Stimulated activated CD8-positive, alpha-beta memory T cell treated with anti-CD3 and anti-CD28 coated beads, Interleukin-4, amount 100 ng/mL, for 4 hours (primary cell): Measurements from ENCODE around the gene ZFP1.
"Not testable (repeated sequence)": the region's sequence is repeated elsewhere in the genome, so short reads cannot be mapped to it uniquely, and the experiment has no call there.

ENCODE experiments used
- DNase-seq, 2 donors: peaks; one replicate each; pipeline ENCODE4 v3.0.0-alpha.2; 2020; ENCODE audit warnings: low read depth in 2 of 2, low spot score in 1 of 2

The ZFP1 gene

DNA sequence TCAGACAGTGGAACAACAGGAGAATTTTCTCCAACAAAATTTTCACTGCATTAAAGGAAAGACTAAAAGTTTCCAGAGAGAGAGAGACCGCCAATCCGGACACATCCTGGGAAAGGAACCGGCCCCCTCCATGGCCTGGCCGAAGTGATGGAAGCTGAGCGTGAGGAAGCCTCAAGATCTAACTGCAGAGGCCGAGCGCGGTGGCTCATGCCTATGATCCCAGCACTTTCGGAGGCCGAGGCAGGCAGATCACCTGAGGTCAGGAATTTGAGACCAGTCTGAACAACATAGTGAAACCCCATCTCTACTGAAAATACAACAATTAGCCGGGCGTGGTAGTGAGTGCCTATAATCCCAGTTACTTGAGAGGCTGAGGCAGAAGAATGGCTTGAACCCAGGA, 54.8 kb downstream of the ZFP1 start:
- no peak for DNase-seq

DNA sequence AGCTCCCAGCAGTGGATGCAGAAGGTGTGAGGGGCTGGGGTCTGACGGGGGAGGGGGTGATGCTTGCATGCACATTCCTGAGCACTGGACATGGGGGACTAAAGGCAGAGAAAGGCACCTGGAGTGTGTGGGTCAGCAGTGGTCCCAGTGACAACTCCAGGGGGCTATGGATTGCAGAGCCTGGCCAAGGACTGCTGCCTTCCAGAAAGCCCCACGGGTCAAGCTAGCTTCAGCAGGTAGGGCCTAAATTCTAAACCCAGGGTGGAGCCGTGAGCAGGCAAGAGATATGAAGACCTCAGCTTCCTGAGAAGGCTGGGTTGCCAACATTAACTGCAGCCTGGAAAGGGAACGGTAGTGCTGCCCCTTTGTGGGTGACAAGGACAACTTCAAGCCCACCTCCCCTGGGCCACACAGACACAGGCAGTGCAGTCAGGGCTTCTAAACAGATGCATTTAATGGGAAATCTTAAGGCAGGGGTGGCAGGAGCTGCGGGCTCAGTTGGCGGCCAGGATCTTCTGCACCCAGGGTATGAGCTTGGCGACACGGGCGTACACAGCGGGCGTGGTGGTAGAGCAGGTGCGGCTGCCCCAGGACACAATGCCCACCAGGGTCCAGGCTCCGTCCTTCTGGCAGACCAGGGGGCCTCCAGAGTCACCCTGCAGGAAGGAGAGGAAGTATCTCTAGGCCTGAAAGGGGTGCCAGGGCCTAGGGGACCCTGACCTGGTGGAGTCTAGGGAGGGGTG, 55.5 kb downstream of the ZFP1 start:
- no peak for DNase-seq

DNA sequence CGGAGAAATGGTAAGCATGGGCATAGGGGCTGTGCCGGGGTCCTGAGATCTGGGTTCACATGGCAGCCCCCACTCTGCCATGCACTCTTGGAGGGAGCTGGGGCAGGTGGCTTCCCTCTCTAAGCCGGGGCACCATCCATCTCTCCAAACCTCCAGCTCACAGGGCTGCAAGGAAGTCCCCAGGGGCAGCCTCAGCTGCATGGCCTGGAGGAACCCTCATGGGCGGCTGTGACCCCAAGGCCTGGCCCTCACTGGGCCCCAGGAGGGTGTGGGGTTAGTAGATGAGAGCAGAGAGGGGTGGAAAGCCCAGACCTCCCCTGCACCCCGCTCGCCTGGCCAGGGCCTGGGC, 56.1 kb downstream of the ZFP1 start:
- no peak for DNase-seq

DNA sequence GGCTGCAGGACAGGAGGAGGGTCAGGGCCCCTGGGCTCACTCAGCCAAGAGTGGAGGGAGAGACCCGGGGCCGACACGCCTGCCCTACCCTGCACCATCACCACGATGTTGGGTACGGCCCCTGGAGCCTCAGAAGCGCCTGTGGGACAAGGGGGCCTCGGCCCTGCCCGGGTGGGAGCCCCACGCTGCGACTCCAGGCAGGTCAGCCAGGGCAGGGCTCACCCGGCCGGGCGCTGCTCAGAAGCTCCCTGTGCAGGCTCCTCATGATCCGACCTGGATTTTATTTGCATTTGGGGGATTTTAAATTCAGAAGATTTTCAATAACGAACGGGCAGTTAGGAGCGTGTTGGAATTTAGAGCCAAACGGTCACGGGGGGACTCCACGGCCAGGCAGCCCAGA, 56.6 kb downstream of the ZFP1 start:
- DNase-seq: not testable (repeated sequence)

DNA sequence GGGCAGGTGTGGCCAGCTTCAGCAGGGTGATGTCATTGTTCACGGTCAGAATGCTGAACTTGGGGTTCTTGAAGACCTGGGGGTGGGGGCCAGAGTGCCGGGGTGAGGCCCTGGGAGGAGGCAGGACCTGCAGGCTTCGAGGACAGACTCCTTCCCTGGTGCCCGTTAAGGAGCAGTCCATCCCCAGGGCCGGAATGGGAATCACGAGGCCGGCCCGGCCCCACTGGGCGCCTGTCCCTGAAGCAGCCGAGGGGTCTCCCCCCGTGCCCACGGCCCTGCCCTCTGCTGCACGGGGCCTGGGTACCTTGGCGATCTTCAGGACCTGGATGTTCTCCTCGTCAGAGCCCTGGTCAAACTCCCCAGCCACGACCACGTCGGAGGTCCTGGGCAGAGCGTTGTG, 57.1 kb downstream of the ZFP1 start:
- not testable (repeated sequence) for DNase-seq

DNA sequence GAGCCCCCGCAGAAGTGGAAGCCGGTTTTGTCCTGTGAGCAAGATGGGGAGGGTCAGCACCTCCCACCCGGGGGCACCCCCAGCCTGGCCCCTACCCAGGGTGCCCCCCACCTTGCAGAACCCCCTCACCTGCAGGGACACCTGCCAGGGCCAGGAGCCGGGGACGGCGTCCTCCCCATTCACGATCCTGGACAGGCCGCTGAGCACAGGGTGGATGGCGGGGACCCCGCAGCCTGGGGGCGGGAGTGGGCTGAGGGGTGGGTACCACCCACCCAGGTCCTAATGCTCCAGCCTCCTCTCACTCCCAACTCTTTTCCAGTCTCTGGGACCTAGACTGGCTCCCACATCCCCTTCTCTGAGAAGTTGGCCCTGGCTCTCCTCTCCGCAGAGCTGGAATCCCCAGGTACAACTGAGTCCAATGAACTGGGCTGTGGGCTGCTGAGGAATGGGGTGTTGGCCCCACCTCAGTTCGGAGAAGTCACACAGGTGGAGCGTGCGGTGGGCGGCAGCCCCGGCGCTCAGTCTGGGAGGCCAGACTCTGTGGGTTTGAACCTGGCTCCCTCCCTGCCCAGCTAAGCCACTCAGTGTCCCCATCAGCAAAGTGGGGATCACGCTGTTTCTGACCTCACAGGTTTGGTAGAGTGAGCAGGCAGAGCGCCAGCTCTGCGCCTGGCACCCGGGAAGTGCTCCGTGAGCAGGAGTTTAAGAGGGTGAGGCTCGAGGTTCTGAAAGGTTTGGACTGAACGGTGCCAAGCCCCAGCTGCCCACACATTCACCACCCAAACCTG, 57.8 kb downstream of the ZFP1 start:
- DNase-seq: not testable (repeated sequence)

DNA sequence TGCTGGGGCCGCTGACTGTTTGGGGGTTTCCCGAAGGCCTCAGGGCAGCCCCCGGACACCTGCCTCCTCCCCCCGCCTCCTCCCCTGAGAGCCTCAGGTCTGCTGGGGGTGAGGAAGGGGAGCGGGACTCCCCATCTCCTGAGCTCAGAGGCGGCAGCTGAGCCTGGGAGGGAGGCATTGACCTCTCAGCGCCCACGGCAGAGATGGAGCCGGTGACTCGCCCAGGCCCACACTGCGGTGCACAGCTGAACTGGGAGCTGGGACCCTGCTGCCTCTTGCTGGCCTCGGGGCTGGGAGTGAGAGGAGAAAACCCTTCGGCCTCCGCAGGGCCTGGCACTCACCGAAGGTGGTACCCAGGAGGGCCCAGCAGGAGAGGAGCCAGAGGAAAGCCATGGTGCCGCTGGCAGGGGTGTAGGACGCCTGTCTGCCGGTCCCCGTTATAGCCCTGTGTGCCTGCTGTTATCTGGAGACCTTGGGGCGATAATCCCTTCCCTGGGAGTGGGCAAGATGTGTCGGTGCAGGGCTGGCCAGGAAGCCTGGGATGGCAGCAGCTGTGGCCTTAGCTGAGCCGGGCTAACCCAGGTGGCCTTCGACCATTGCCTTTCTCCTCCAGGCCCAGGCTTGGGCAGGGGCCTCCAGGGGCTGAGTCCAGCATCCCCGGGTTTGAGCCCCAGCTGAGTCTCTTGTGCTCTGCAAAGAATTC, 58.6 kb downstream of the ZFP1 start, which contains the start of gene CTRB2:
Gene CTRB2, minus strand, starts transcription at position 413 of the 703 bp plus-strand sequence. Its CDS starts 20 bp downstream, at position 393.
- no peak for DNase-seq

DNA sequence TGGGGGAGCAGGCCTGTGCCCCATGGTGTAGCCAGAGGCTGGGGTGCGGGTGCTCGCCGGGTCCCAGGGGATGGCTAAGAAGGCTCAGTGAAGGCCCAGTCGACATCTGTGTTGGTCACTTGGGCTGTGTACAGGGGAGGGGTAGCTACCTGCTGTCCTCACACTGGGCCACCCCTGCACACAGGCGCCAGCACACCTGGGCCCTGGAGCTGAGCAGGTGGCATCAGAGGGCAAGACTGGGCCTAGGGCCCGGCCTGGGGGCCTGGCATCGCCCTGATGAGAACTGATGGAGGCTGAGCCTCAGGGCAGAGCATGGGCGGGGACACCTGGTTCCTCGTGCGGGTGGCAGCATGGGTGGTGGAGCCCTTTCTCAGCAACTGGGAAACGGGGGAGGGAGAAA, 59.5 kb downstream of the ZFP1 start:
- no peak for DNase-seq

DNA sequence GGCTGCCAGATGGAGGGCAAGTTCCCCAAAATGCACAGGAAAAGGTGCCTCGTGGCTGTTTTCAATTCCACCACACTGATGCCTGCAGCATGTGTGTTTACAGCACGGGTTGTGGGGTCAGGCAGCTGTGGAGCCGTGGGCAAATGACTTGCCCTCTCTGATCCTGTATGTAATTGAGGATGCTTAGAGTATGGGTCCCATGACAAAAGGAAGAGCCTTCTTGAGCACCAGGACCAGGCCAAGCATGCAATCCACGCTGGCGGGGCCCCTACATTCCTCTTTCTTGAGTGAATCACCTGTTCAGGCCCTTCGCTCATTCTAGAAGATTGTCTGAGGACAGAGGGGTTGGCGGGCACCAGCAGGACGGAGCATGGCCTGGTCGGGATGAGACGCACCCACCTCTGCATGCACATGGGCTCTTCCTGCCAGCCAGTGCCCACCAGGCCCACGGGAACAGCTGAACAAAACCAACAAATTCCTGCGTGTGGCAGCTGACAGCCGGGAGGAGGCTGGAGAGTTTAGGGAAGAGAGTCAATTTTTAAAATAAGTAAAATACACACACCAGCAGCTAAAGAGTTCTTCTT, 60.0 kb downstream of the ZFP1 start:
- no peak for DNase-seq

DNA sequence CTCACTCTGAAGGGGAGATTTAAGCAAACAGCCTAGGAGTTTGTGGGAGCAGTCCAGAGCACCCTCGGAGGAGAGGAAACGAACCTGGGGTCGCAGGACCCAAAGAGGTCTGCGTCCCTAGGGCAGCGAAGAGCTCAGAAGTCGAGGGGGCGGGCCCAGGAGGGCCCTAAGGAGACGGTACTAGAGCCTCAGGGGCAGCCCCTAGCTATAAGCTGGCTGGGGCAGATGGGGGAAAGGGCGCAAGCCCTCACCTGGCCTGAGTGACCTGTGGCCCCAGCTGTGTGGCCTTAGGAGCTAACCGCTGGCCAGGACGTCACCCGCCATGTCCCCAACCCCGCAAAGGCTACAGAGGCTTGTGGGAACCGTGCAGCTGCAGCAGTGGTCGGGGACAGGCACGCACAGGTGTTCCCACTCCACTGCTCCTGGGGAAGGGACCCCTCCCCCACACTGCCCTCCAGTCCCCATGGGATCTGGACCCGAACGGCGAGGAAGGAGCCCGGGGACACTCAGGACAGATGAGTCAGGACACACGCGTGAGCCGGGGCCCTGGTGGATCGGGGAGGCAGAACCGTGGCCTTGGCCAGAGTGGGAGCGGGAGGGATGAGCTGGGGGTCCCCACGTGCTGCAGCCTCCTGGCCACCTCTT, 60.7 kb downstream of the ZFP1 start:
- no peak for DNase-seq

DNA sequence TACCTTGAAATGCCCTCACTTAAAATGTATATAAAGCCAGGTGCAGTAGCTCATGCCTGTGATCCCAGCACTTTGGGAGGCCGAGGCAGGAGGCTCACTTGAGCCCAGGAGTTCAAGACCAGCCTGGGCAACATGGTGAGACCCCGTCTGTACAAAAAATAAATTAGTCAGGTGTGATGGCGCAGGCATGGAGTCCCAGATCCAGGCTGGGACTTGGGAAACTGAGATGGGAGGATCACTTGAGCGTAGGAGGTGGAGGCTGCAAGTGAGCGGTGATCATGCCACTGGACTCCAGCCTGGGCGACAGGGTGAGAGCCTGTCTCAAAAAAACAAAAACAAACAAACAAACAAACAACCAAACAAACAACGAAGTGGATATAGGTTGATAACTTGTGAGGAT, 61.2 kb downstream of the ZFP1 start:
- DNase-seq: not testable (repeated sequence)

DNA sequence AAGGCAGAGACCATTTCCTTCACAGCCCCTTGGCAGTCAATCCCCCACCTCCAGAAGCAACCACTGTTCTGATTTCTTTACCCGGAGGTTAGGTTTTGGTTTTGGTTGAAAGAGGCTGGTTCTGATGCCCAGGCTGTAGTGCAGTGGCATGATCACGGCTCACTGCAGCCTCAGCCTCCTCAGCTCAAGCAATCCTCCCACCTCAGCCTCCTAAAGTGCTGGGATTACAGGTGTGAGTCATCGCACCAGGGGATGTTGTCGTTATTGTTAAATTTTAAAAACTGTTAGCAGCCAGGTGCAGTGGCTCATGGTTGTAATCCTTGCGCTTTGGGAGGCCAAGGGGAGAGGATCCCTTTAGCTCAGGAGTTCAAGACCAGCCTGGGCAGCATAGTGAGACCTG, 61.6 kb downstream of the ZFP1 start:
- no peak for DNase-seq

DNA sequence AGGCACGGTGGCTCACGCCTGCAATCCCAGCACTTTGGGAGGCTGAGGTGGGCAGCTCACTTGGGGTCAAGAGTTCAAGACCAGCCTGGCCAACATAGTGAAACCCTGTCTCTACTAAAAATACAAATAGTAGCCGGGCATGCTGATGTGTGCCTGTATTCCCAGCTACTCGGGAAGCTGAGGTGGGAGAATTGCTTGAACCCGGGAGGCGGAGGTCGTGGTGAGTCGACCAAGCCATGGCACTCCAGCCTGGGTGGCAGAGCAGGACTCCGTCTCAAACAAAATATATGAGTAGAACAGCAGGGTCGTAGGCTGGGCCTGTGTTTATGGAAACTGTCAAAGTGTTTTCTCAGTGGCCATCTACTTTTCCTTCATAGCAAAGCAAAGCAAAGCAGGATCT, 63.0 kb downstream of the ZFP1 start:
- not testable (repeated sequence) for DNase-seq

DNA sequence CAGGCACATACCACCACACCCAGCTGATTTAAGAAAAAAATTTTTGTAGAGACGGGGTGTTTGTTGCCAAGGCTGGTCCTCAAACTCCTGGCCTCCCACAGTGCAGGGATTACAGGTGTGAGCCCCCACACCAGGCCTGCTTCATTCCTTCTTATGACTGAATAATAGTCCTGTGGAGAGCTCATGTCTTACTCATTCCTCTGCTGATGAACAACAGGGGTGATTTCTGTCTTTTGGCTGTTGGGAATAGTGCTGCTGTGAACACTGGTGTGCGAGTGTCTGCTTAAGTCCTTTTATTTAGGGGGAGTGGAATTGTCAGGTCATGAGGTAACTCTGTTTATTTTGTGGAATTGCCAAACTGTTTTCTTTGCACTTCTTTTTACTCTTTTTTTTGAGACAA, 67.8 kb downstream of the ZFP1 start:
- no peak for DNase-seq

DNA sequence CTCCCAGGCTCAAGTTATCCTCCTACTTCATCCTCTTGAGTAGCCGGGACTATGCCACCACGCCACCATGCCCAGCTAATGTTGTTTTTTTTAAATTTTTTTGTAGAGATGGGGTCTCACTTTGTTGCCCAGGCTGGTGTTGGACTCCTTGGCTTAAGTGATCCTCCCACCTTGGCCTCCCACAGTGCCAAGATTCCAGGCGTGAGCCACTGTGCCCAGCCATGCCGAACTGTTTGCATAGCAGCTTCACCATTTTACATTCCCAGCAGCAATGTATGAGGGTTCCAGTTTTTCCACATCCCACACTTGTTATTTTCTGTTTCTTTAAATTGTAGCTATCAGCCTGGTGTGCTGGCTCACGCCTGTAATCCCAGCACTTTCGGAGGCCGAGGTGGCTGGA, 68.3 kb downstream of the ZFP1 start:
- DNase-seq: no peak

DNA sequence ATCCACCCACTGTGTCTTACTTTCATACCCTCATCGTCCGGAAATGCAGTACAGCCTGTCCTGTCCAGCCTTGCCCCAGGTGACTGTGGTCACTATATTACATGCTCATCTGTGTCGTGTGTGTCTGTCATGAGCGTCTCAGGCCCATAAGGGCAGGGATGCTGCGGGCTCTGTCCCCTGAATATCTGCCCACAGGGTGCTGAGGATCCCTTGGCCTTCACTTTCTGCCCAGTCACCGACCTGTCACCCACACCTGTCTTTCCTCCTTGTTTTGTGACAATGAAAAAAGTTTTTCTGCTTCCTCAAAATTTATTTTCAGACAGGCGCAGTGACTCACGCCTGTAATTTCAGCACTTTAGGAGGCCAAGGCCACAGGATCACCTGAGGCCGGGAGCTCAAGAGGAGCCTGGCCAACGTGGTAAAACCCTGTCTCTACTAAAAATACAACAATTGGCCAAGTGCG, 69.1 kb downstream of the ZFP1 start:
- no peak for DNase-seq

DNA sequence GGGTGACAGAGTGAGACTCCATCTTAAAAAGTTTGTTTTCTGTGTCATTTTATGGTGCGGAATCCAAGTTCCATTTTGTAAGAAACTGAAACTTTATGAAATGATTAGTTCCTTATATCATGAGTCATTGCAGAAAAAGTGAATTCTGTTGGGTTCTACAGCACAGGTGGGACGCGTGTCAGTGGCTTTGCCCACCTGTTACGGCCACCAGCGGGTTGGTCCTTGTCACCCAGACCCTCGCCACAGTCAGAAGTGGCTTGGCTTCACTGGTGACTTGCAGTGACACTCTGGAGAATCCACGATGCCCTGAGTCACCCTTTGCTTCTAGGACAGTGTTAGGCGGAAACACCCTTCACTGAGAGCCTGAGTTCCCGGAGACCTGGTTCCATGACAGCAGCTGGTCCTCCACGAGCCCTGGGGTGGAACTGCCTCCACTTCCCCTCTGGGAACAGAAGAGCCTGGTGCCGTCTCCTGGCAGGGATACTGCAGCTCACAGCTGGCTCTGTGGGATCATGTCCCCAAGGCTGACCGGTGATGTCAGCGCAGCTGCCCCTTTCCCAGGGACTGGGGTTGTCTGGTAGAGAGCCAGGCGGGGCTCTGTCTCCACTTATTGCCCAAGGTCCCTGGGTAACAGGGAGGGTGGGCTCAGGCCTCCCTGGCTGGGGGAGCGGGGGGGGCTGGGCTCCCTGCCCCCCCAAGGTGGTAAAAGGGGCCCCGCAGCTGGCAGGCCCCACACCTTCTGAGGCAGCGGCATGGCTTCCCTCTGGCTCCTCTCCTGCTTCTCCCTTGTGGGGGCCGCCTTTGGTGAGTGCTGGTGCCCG, 70.1 kb downstream of the ZFP1 start, which contains the start of gene CTRB1:
Gene CTRB1, plus strand, starts transcription at position 733 of the 821 bp plus-strand sequence. Its CDS starts 20 bp downstream, at position 753.
- DNase-seq: no peak

DNA sequence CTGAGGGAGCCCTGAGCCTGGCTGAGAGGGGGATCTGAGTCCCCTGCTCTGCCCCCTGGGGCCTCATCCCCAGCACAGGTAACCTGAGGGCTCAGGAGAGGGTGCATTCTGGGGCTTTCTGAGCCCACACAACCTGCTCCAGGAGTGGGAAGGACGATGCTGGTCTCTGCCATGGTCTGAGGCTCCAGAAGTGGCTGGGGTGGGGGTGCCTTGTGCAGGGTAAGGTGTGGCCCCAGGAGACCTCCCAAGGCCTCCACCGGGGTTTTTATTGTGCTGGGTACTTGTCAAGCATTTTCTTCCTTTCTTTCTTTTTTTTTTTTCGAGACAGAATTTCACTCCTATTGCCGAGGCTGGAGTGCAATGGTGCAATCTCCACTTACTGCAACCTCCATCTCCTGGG, 70.8 kb downstream of the ZFP1 start:
- no peak for DNase-seq

DNA sequence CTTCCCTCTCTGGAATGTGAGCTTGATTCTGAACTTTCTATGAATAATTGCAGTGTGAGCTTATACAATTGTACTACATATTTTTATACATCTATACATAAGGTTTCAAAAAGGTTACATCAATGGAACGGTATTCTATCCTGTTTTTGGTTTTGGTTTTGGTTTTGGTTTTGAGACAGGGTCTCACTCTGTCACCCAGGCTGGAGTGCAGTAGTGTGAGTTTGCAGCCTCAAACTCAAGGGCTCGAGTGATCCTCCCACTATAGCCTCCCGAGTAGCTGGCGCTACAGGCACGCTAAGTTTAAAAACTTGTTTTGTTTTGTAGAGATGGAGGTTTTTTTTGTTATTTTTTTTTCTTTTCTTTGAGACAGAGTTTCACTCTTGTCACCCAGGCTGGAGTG, 71.5 kb downstream of the ZFP1 start:
- no peak for DNase-seq
